ENCODE results near the gene ABCA5. TPM values are rescaled to one million over a fixed set of nuclear protein-coding genes. Genes with fewer than 3 reads are reported as not detected.
"Not testable (repeated sequence)": the region's sequence is repeated elsewhere in the genome, so short reads cannot be mapped to it uniquely, and the experiment has no call there.

ABCA5 gene
- total and polyA plus RNA-seq, 2 experiments from 2014 or later: 9.4 to 9.7 TPM

- H3K9me2 ChIP-seq (ENCODE audit: insufficient read depth): no peaks in the 10 kb centered on the region
- no peaks in the 10 kb centered on the region for H3K79me2 ChIP-seq (ENCODE audit: insufficient read depth)
- no peak overlapping the region for H3K27ac ChIP-seq
- H3K36me3 ChIP-seq (ENCODE audit: low read depth): no peaks in the 10 kb centered on the region
- no peaks in the 10 kb centered on the region for H3F3A ChIP-seq (ENCODE audit: insufficient read depth)
- no peaks in the 10 kb centered on the region for H3K27me3 ChIP-seq (replicated peaks; ENCODE audit: insufficient read depth)
- in situ Hi-C loops (cut with MboI): no loop called here
- no peaks in the 10 kb centered on the region for H3K9me3 ChIP-seq (ENCODE audit: low read depth)
- H3K4me1 ChIP-seq (ENCODE audit: insufficient read depth): no peaks in the 10 kb centered on the region
- H3K4me3 ChIP-seq: no peak overlapping the region
- H4K20me1 ChIP-seq (ENCODE audit: insufficient read depth): no peaks in the 10 kb centered on the region
- peak; percentile 4 for DNase-seq
- no peak overlapping the region for H3K9ac ChIP-seq
- WGBS, 2 experiments (ENCODE audit: low coverage in 1 of 2, low lambda C conversion rate in 2 of 2, missing lambda C conversion rate in 2 of 2): 97 to 99% methylated on average over 3 of the region's 3 CpGs
- H2AFZ ChIP-seq: no peak overlapping the region
- H3K4me2 ChIP-seq (ENCODE audit: unreplicated experiment): no peak overlapping the region
- no peak for TF ChIP-seq EZH2 (IDR thresholded peaks at IDR 0.05; ENCODE audit: insufficient read depth, poor library complexity, severe bottlenecking)
- no peak for TF ChIP-seq EZH2phosphoT487 (IDR thresholded peaks at IDR 0.05; ENCODE audit: insufficient read depth, low read depth)
Measured at GRCh38 chr17:69300222-69300621, 26.7 kb downstream of the ABCA5 start.

- H4K20me1 ChIP-seq (ENCODE audit: insufficient read depth); H3K27me3 ChIP-seq (replicated peaks; ENCODE audit: insufficient read depth); H3K9me3 ChIP-seq (ENCODE audit: low read depth); H3K9me2 ChIP-seq (ENCODE audit: insufficient read depth); H3K9ac ChIP-seq; H3K4me1 ChIP-seq (ENCODE audit: insufficient read depth); H3K4me3 ChIP-seq; H3K4me2 ChIP-seq (ENCODE audit: unreplicated experiment); DNase-seq; H3K79me2 ChIP-seq (ENCODE audit: insufficient read depth); in situ Hi-C loops (cut with MboI); H3F3A ChIP-seq (ENCODE audit: insufficient read depth); H3K36me3 ChIP-seq (ENCODE audit: low read depth); H3K27ac ChIP-seq; H2AFZ ChIP-seq: not testable (repeated sequence)
- WGBS, 2 experiments (ENCODE audit: low coverage in 1 of 2, low lambda C conversion rate in 2 of 2, missing lambda C conversion rate in 2 of 2): 76 to 85% methylated on average over 3 of the region's 3 CpGs
Measured at GRCh38 chr17:69298120-69298722, 28.7 kb downstream of the ABCA5 start.

- Histone ChIP-seq H3K79me2 (ENCODE audit: insufficient read depth) (no peaks in the 10 kb centered on the region), H3K36me3 (ENCODE audit: low read depth) (no peaks in the 10 kb centered on the region), H3K27ac (no peak overlapping the region), H3K4me1 (ENCODE audit: insufficient read depth) (peaks cover 10% of the 10 kb centered on the region; the same call in 1 of the 2 replicates), H3K4me3 (no peak overlapping the region), H3K9ac (no peak overlapping the region), H2AFZ (no peak overlapping the region), H4K20me1 (ENCODE audit: insufficient read depth) (no peaks in the 10 kb centered on the region), H3K9me3 (ENCODE audit: low read depth) (no peaks in the 10 kb centered on the region), H3K4me2 (ENCODE audit: unreplicated experiment) (no peak overlapping the region), H3K9me2 (ENCODE audit: insufficient read depth) (no peaks in the 10 kb centered on the region), H3F3A (ENCODE audit: insufficient read depth) (no peaks in the 10 kb centered on the region), H3K27me3 (replicated peaks; ENCODE audit: insufficient read depth) (no peaks in the 10 kb centered on the region)
- 97 to 100% methylated on average over 1 of the region's 1 CpG for WGBS, 2 experiments (ENCODE audit: low coverage in 1 of 2, low lambda C conversion rate in 2 of 2, missing lambda C conversion rate in 2 of 2)
- in situ Hi-C loops (cut with MboI): no loop called here
- peak; percentile 14 for DNase-seq
- TF ChIP-seq EZH2phosphoT487 (IDR thresholded peaks at IDR 0.05; ENCODE audit: insufficient read depth, low read depth): no peak
- no peak for TF ChIP-seq EZH2 (IDR thresholded peaks at IDR 0.05; ENCODE audit: insufficient read depth, poor library complexity, severe bottlenecking)
Measured at GRCh38 chr17:69287168-69287567, 39.8 kb downstream of the ABCA5 start.

GRCh38 chr17:69286257-69286656 lies 40.7 kb downstream of the ABCA5 start:
- Histone ChIP-seq H3K36me3 (ENCODE audit: low read depth) (no peaks in the 10 kb centered on the region), H3K4me3 (no peak overlapping the region), H3K9me3 (ENCODE audit: low read depth) (no peaks in the 10 kb centered on the region), H3K27me3 (replicated peaks; ENCODE audit: insufficient read depth) (no peaks in the 10 kb centered on the region), H4K20me1 (ENCODE audit: insufficient read depth) (no peaks in the 10 kb centered on the region), H2AFZ (no peak overlapping the region), H3K4me2 (ENCODE audit: unreplicated experiment) (no peak overlapping the region), H3K9ac (no peak overlapping the region), H3K27ac (no peak overlapping the region), H3K9me2 (ENCODE audit: insufficient read depth) (no peaks in the 10 kb centered on the region), H3K79me2 (ENCODE audit: insufficient read depth) (no peaks in the 10 kb centered on the region), H3F3A (ENCODE audit: insufficient read depth) (no peaks in the 10 kb centered on the region), H3K4me1 (ENCODE audit: insufficient read depth) (peaks cover 10% of the 10 kb centered on the region; the same call in 1 of the 2 replicates)
- in situ Hi-C loops (cut with MboI): no loop called here
- DNase-seq: peak; percentile 8
- TF ChIP-seq EZH2 (IDR thresholded peaks at IDR 0.05; ENCODE audit: insufficient read depth, poor library complexity, severe bottlenecking) (no peak), EZH2phosphoT487 (IDR thresholded peaks at IDR 0.05; ENCODE audit: insufficient read depth, low read depth) (no peak)

DNA sequence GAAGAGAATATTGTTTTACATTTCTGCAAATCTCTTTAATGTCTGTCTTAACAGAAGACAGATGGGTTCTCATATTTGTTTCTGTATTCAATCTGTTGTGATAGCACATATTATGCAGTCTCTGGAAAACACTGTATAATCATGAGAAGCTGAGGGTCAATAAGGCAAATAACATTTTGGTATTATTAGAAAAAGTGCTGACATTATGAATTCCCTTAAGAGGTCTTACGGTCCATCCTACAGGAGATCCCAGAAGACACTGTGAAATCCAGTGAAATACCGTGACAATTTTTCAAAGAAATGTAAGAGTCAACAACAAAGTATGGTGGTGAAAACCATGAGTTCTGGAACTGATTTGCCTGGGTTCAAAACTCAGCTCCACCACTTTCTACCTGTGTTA lies 42.3 kb downstream of the ABCA5 start:
- H3K27ac ChIP-seq: no peak overlapping the region
- no peaks in the 10 kb centered on the region for H3K36me3 ChIP-seq (ENCODE audit: low read depth)
- in situ Hi-C loops (cut with MboI): no loop called here
- H3K27me3 ChIP-seq (replicated peaks; ENCODE audit: insufficient read depth): no peaks in the 10 kb centered on the region
- no peaks in the 10 kb centered on the region for H4K20me1 ChIP-seq (ENCODE audit: insufficient read depth)
- no peaks in the 10 kb centered on the region for H3K9me2 ChIP-seq (ENCODE audit: insufficient read depth)
- no peaks in the 10 kb centered on the region for H3F3A ChIP-seq (ENCODE audit: insufficient read depth)
- H3K79me2 ChIP-seq (ENCODE audit: insufficient read depth): no peaks in the 10 kb centered on the region
- DNase-seq: no peak
- no peaks in the 10 kb centered on the region for H3K9me3 ChIP-seq (ENCODE audit: low read depth)
- H2AFZ ChIP-seq: no peak overlapping the region
- TF ChIP-seq EZH2phosphoT487 (IDR thresholded peaks at IDR 0.05; ENCODE audit: insufficient read depth, low read depth): no peak
- TF ChIP-seq EZH2 (IDR thresholded peaks at IDR 0.05; ENCODE audit: insufficient read depth, poor library complexity, severe bottlenecking): no peak
- 97 to 100% methylated on average over 2 of the region's 2 CpGs for WGBS, 2 experiments (ENCODE audit: low coverage in 1 of 2, low lambda C conversion rate in 2 of 2, missing lambda C conversion rate in 2 of 2)
- no peak overlapping the region for H3K4me2 ChIP-seq (ENCODE audit: unreplicated experiment)
- peaks cover 10% of the 10 kb centered on the region; the same call in 1 of the 2 replicates for H3K4me1 ChIP-seq (ENCODE audit: insufficient read depth)
- no peak overlapping the region for H3K4me3 ChIP-seq
- H3K9ac ChIP-seq: no peak overlapping the region
